GM23248 (cell line): ENCODE data around the gene TSHZ2. TPM values are rescaled to one million over a fixed set of nuclear protein-coding genes. Genes with fewer than 3 reads are reported as not detected.
"Not testable (repeated sequence)": the region's sequence is repeated elsewhere in the genome, so short reads cannot be mapped to it uniquely, and the experiment has no call there.

Source experiments
- DNase-seq: peaks from one replicate; pipeline ENCODE4 v3.0.0-alpha.2; 2015
- H2AFZ ChIP-seq: fragments of 200-600 bp; sonication (generic); 2 replicates; pipeline ENCODE4 v1.6.1; 2016; ENCODE audit warnings: antibody characterized with exemption
- H3F3A ChIP-seq: fragments of 200-600 bp; sonication (generic); 2 replicates; pipeline ENCODE4 v1.6.1; 2016; ENCODE audit warnings: mild to moderate bottlenecking, antibody characterized with exemption, mixed run types; ENCODE audit not compliant: insufficient read depth
- H3K27ac ChIP-seq: fragments of 200-600 bp; sonication (generic); 2 replicates; pipeline ENCODE4 v1.5.1; 2016; ENCODE audit warnings: mild to moderate bottlenecking
- H3K27me3 ChIP-seq: fragments of 200-600 bp; sonication (generic); replicated peaks from 2 replicates; pipeline ENCODE4 v1.6.1; 2016; ENCODE audit warnings: mild to moderate bottlenecking; ENCODE audit not compliant: insufficient read depth
- H3K36me3 ChIP-seq: fragments of 200-600 bp; sonication (generic); 2 replicates; pipeline ENCODE4 v1.6.1; 2016; ENCODE audit warnings: low read depth, mild to moderate bottlenecking
- H3K4me1 ChIP-seq: fragments of 200-600 bp; sonication (generic); 2 replicates; pipeline ENCODE4 v1.6.1; 2016; ENCODE audit warnings: mild to moderate bottlenecking; ENCODE audit not compliant: insufficient read depth
- H3K4me2 ChIP-seq: fragments of 200-600 bp; sonication (generic); one replicate; pipeline ENCODE4 v1.6.1; 2016; ENCODE audit warnings: mild to moderate bottlenecking; ENCODE audit not compliant: unreplicated experiment
- H3K4me3 ChIP-seq: fragments of 200-600 bp; sonication (generic); 2 replicates; pipeline ENCODE4 v1.5.1; 2016; ENCODE audit warnings: mild to moderate bottlenecking
- H3K79me2 ChIP-seq: fragments of 200-600 bp; sonication (generic); 2 replicates; pipeline ENCODE4 v1.6.1; 2016; ENCODE audit warnings: mild to moderate bottlenecking; ENCODE audit not compliant: insufficient read depth
- H3K9ac ChIP-seq: fragments of 200-600 bp; sonication (generic); 2 replicates; pipeline ENCODE4 v1.6.1; 2016; ENCODE audit warnings: mild to moderate bottlenecking
- H3K9me2 ChIP-seq: fragments of 200-600 bp; sonication (generic); 2 replicates; pipeline ENCODE4 v1.6.1; 2016; ENCODE audit warnings: mixed run types, mild to moderate bottlenecking, moderate library complexity; ENCODE audit not compliant: insufficient read depth
- H3K9me3 ChIP-seq: fragments of 200-600 bp; sonication (generic); one replicate; pipeline ENCODE4 v1.6.1; 2017; ENCODE audit warnings: low read depth
- H4K20me1 ChIP-seq: fragments of 200-600 bp; sonication (generic); 2 replicates; pipeline ENCODE4 v1.6.0; 2016; ENCODE audit not compliant: insufficient read depth
- EZH2 ChIP-seq: fragments of 200-600 bp; sonication (generic); IDR thresholded peaks from 2 replicates; pipeline ENCODE4 v1.6.1; 2018; ENCODE audit warnings: antibody characterized with exemption, mild to moderate bottlenecking; ENCODE audit not compliant: insufficient read depth, poor library complexity, severe bottlenecking
- EZH2phosphoT487 ChIP-seq: fragments of 200-600 bp; sonication (generic); IDR thresholded peaks from 2 replicates; pipeline ENCODE4 v1.6.1; 2018; ENCODE audit warnings: antibody characterized with exemption, moderate library complexity, mild to moderate bottlenecking, low read depth; ENCODE audit not compliant: insufficient read depth
- WGBS, 2 experiments: methylation state at CpG; one replicate each; pipeline ENCODE4 v1.1.6; 2015 to 2017; ENCODE audit warnings: low lambda C conversion rate in 2 of 2, low coverage in 1 of 2; ENCODE audit errors: missing lambda C conversion rate in 2 of 2; 5-methylcytosine and 5-hydroxymethylcytosine counted together
- in situ Hi-C: fragments of 300-500 bp; cut with MboI; formaldehyde crosslinking; loops from 2 replicates; pipeline ENCODE4 v1.15.0; 2020
- polyA plus RNA-seq: library from polyadenylated mRNA; unstranded; fragments of >200 nt; fragmentation: Nextera tagmentation; extraction: Ambion mirVana; gene quantifications from 2 replicates; pipeline ENCODE4 v1.2.1, GENCODE V29; 2016
- total RNA-seq: library from RNA; depleted of rRNA; stranded (reverse); fragments of >200 nt; shearing (Covaris generic); gene quantifications from 2 replicates; pipeline ENCODE4 v1.2.3, GENCODE V29; 2014

The TSHZ2 gene
- total and polyA plus RNA-seq, 2 experiments from 2014 or later = 4.5 to 13.4 TPM

DNA sequence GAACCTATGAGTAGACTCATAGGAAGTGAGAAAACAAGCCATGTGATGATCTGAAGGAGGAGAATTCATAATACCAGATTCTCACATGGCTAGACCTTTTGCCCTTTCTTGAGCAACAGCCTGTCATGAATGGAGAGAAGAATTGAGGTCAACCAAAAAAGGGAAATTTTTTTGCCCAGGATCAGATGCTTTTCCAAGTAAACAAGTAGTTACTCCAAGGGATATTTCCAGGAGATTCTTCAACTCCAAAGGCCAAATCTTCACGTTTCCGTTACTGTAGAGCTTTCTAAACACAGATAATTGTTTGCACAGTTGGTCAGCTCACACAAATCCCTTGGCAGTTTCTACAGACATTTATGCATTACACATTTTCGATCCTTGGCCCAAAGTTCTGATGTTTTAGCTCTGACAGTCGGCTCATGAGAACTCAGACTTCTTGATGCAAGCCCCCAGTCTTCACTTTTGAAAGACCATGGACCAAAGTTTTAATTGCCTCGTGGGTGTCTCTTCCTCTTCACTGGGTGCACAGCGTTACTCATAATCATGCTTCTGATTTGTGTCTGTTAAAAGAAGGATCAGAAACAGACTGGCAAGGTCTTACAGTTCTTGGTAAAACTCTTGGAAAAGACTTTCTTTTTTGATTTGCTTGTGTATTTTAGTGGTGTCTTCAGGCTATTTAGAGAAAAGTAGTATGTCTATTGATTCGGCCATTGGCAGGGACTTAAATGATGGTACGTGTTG is 115.0 kb downstream of the TSHZ2 start:
- no peaks in the 10 kb centered on the region for H3K79me2 ChIP-seq
- peak; percentile 60 for DNase-seq
- H3K4me2 ChIP-seq = peak overlapping the region; percentile 30
- H3K9ac ChIP-seq = peak overlapping the region; percentile 26
- no peak overlapping the region for H3K4me3 ChIP-seq
- in situ Hi-C loops = no loop called here
- no peaks in the 10 kb centered on the region for H3K9me2 ChIP-seq
- H4K20me1 ChIP-seq = no peaks in the 10 kb centered on the region
- TF ChIP-seq EZH2phosphoT487 (no peak), EZH2 (no peak)
- H3K27ac ChIP-seq = peak overlapping the region; percentile 55
- H2AFZ ChIP-seq = no peak overlapping the region
- peaks cover 18% of the 10 kb centered on the region; the same call in 1 of the 2 replicates for H3F3A ChIP-seq
- no peaks in the 10 kb centered on the region for H3K27me3 ChIP-seq
- no peaks in the 10 kb centered on the region for H3K36me3 ChIP-seq
- H3K9me3 ChIP-seq = no peaks in the 10 kb centered on the region
- peaks cover 18% of the 10 kb centered on the region; the same call in 1 of the 2 replicates for H3K4me1 ChIP-seq
- 15 to 16% methylated on average over 8 of the region's 8 CpGs for WGBS, 2 experiments

DNA sequence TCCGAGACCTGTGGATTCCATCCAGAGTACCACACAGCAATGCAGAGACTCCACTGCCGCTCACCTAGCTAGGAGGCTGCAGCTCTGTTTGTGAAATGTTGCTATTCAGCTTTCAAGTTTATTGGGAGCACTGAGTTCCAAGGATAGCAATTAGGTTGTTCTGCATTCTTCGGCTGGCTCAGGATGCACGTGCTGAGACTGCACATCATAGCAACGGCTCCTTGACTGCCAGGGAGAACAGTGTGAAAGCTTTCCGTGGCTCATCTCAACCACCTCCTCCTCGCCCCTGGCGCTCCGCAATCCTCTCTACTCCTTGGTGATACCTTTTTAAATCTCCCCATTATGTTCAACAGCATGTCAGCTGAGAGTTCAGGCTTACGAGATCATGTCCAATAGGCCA is 116.6 kb downstream of the TSHZ2 start:
- WGBS, 2 experiments = 62 to 67% methylated on average over 10 of the region's 10 CpGs
- no peak for DNase-seq
- in situ Hi-C loops = no loop called here
- Histone ChIP-seq H4K20me1 (no peaks in the 10 kb centered on the region), H3K36me3 (no peaks in the 10 kb centered on the region), H3K79me2 (no peaks in the 10 kb centered on the region), H3K9ac (no peak overlapping the region), H3K4me3 (no peak overlapping the region), H3K27ac (no peak overlapping the region), H3K4me2 (no peak overlapping the region), H3F3A (peaks cover 18% of the 10 kb centered on the region; the same call in 1 of the 2 replicates), H3K27me3 (no peaks in the 10 kb centered on the region), H3K9me3 (no peaks in the 10 kb centered on the region), H2AFZ (no peak overlapping the region), H3K9me2 (no peaks in the 10 kb centered on the region), H3K4me1 (peaks cover 18% of the 10 kb centered on the region; the same call in 1 of the 2 replicates)
- TF ChIP-seq EZH2 = no peak
- TF ChIP-seq EZH2phosphoT487 = no peak

DNA sequence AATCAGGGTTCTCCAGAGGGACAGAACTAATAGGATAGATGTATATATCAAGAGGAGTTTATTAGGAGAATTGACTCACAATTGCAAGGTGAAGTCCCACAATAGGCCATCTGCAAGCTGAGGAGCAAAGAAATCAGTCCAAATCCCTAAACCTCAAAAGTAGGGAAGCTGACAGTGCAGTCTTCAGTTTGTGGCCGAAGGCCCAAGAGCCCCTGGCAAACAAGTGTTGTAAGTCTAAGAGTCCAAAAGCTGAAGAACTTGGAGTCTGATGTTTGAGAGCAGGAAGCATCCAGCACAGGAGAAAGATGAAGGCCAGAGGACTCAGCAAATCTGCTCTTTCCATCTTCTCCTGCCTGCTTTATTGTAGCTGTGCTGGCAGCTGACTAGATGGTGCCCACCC is 117.7 kb downstream of the TSHZ2 start:
- H3K36me3 ChIP-seq, H3K9me2 ChIP-seq, H3K27me3 ChIP-seq, H3K4me3 ChIP-seq, H3K4me2 ChIP-seq, H3K9ac ChIP-seq, in situ Hi-C loops, DNase-seq, H3K9me3 ChIP-seq, H2AFZ ChIP-seq, H4K20me1 ChIP-seq, H3K79me2 ChIP-seq, H3K27ac ChIP-seq: not testable (repeated sequence)
- 44 to 72% methylated on average over 1 of the region's 1 CpG for WGBS, 2 experiments
- Histone ChIP-seq H3K4me1 (peaks cover 18% of the 10 kb centered on the region; the same call in 1 of the 2 replicates), H3F3A (peaks cover 18% of the 10 kb centered on the region; the same call in 1 of the 2 replicates)

DNA sequence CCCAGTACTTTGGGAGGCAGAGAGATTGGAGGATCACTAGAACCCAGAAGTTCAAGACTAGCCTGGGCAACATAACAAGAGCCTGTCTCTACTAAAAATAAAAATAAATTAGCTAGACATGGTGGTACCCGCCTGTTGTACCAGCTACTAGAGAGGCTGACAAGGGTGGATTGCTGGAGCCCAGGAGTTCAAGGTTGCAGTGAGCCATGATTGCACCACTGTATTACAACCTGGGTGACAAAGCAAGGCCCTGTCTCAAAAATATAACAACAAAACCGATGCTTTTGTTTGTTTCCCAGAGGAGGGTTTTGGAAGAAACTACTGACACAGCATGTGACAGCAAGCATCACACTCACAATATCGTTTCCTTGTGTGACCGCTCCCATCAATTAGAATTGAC is 119.6 kb downstream of the TSHZ2 start:
- Histone ChIP-seq H3K9ac (no peak overlapping the region), H3K4me2 (no peak overlapping the region), H2AFZ (no peak overlapping the region), H3F3A (peaks cover 13% of the 10 kb centered on the region; the same call in 1 of the 2 replicates), H3K79me2 (no peaks in the 10 kb centered on the region), H4K20me1 (no peaks in the 10 kb centered on the region), H3K9me3 (no peaks in the 10 kb centered on the region), H3K36me3 (no peaks in the 10 kb centered on the region), H3K27me3 (no peaks in the 10 kb centered on the region), H3K4me3 (no peak overlapping the region), H3K4me1 (peaks cover 18% of the 10 kb centered on the region; the same call in 1 of the 2 replicates), H3K27ac (no peak overlapping the region), H3K9me2 (no peaks in the 10 kb centered on the region)
- WGBS, 2 experiments = 87 to 95% methylated on average over 4 of the region's 4 CpGs
- in situ Hi-C loops = no loop called here
- TF ChIP-seq EZH2 (no peak), EZH2phosphoT487 (no peak)
- no peak for DNase-seq
